HL-60 (cell line): Measurements from ENCODE around the gene SF3B2.

Experiments
- DNase-seq, 2 experiments: peaks; one replicate each; pipeline ENCODE4 v3.0.0-alpha.2; 2010 to 2020; ENCODE audit warnings: low read depth in 1 of 2, low spot score in 1 of 2
- H3K27ac ChIP-seq: fragments of 250-450 bp; sonication (Bioruptor Pico); replicated peaks from 2 replicates; pipeline ENCODE4 v1.5.1; 2020; ENCODE audit warnings: mild to moderate bottlenecking, moderate library complexity
- H3K27me3 ChIP-seq: fragments of 250-450 bp; sonication (Bioruptor Pico); 2 replicates; pipeline ENCODE4 v1.5.1; 2021; ENCODE audit warnings: mild to moderate bottlenecking, moderate library complexity; ENCODE audit not compliant: insufficient read depth, poor library complexity, severe bottlenecking
- H3K4me3 ChIP-seq: replicated peaks from 2 replicates; pipeline ENCODE4 v1.5.1; 2011; ENCODE audit warnings: mild to moderate bottlenecking, control low read depth, low read length; ENCODE audit not compliant: insufficient read depth
- CTCF ChIP-seq: IDR thresholded peaks from one replicate; pipeline ENCODE4 v1.5.1; 2011; ENCODE audit warnings: low read length, control low read depth, inconsistent platforms; ENCODE audit not compliant: insufficient read depth
- GABPA ChIP-seq: IDR thresholded peaks from 2 replicates; pipeline ENCODE4 v1.6.1; 2012; ENCODE audit warnings: low read depth
- POLR2AphosphoS5 ChIP-seq: IDR thresholded peaks from 2 replicates; pipeline ENCODE4 v1.6.1; 2012; ENCODE audit warnings: low read depth
- SPI1 ChIP-seq: IDR thresholded peaks from 2 replicates; pipeline ENCODE4 v1.6.1; 2012; ENCODE audit warnings: low read depth, mild to moderate bottlenecking, borderline replicate concordance
- TF ChIP-seq, protein P1 (sequence below): IDR thresholded peaks from 2 replicates; pipeline ENCODE4 v1.6.1; 2012; ENCODE audit warnings: low read depth; ENCODE audit not compliant: insufficient replicate concordance

Gene SF3B2

GRCh38 chr11:66068923-66069714 lies 17.0 kb downstream of the SF3B2 start:
- Histone ChIP-seq H3K4me3 (peak overlapping the region; percentile 62), H3K27ac (peak overlapping the region; percentile 27), H3K27me3 (no peaks in the 10 kb centered on the region)
- TF ChIP-seq, protein P1, sequence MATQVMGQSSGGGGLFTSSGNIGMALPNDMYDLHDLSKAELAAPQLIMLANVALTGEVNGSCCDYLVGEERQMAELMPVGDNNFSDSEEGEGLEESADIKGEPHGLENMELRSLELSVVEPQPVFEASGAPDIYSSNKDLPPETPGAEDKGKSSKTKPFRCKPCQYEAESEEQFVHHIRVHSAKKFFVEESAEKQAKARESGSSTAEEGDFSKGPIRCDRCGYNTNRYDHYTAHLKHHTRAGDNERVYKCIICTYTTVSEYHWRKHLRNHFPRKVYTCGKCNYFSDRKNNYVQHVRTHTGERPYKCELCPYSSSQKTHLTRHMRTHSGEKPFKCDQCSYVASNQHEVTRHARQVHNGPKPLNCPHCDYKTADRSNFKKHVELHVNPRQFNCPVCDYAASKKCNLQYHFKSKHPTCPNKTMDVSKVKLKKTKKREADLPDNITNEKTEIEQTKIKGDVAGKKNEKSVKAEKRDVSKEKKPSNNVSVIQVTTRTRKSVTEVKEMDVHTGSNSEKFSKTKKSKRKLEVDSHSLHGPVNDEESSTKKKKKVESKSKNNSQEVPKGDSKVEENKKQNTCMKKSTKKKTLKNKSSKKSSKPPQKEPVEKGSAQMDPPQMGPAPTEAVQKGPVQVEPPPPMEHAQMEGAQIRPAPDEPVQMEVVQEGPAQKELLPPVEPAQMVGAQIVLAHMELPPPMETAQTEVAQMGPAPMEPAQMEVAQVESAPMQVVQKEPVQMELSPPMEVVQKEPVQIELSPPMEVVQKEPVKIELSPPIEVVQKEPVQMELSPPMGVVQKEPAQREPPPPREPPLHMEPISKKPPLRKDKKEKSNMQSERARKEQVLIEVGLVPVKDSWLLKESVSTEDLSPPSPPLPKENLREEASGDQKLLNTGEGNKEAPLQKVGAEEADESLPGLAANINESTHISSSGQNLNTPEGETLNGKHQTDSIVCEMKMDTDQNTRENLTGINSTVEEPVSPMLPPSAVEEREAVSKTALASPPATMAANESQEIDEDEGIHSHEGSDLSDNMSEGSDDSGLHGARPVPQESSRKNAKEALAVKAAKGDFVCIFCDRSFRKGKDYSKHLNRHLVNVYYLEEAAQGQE: no peak
- TF ChIP-seq SPI1 (no peak), POLR2AphosphoS5 (peak; percentile 18; the same call in 1 of the 2 replicates)
- peak in 1 of 2 experiments; percentile 57 for DNase-seq

GRCh38 chr11:66069715-66070603 lies 17.8 kb downstream of the SF3B2 start, which contains the start of gene PACS1:
Gene PACS1 (plus strand): TSS chr11:66070272. CDS start chr11:66070487, 215 bp downstream.
- TF ChIP-seq POLR2AphosphoS5 (no peak), CTCF (no peak), GABPA (no peak), SPI1 (no peak)
- TF ChIP-seq, protein P1: no peak
- DNase-seq: peak; percentile 34 to 47
- Histone ChIP-seq H3K27me3 (no peaks in the 10 kb centered on the region), H3K4me3 (peak within 1 kb of the TSS; percentile 62), H3K27ac (peak within 1 kb of the TSS; percentile 27)

DNA sequence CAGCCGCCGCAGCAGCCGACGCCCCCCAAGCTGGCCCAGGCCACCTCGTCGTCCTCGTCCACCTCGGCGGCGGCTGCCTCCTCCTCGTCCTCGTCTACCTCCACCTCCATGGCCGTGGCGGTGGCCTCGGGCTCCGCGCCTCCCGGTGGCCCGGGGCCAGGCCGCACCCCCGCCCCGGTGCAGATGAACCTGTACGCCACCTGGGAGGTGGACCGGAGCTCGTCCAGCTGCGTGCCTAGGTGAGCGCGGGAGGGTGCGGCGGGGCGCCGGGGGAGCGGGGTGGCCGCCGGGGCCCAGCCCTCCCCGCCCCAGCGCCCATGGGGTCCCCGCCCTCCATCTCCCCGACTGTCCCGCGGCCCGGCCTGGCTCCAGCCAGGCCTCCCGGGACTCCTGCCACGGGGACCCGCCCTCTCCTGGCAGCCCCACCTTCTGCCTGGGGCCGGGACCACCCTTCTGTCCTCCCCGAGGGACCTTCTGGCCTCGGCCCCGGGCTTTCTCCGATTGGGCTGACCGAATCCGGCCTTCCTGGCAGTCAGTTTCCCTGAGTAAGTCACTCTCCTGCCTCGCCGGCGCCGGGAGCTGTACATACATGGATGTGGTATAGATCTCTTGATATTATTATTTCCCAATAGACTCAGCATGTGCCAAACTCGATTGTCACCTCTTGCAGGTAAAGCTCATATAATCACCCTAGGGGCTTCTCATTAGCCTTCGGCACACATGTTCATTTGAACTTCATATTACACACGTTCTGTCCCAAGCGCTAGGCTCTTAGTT lies 18.6 kb downstream of the SF3B2 start:
- TF ChIP-seq, protein P1: no peak
- TF ChIP-seq SPI1 (no peak), CTCF (no peak), GABPA (no peak)
- Histone ChIP-seq H3K4me3 (peak overlapping the region; percentile 62), H3K27ac (no peak overlapping the region), H3K27me3 (no peaks in the 10 kb centered on the region)
- DNase-seq: no peak
